Hematopoietic multipotent progenitor cell (in vitro differentiated cells): ENCODE measurements around the gene SLC51A. TPM values are rescaled to one million over a fixed set of nuclear protein-coding genes. Genes with fewer than 3 reads are reported as not detected.
"Not testable (repeated sequence)": the region's sequence is repeated elsewhere in the genome, so short reads cannot be mapped to it uniquely, and the experiment has no call there.

Experiments used
- DNase-seq, 3 donors: peaks; one replicate each; pipeline ENCODE4 v3.0.0-alpha.2; 2011 to 2015; ENCODE audit warnings: low read depth in 2 of 3, low spot score in 2 of 3
- total RNA-seq: library from RNA; depleted of rRNA; stranded (reverse); fragments of >200 nt; gene quantifications from one replicate; pipeline ENCODE4 v1.2.3, GENCODE V29; 2012

The SLC51A gene
- total RNA-seq, 1 donor, result not detected

DNA sequence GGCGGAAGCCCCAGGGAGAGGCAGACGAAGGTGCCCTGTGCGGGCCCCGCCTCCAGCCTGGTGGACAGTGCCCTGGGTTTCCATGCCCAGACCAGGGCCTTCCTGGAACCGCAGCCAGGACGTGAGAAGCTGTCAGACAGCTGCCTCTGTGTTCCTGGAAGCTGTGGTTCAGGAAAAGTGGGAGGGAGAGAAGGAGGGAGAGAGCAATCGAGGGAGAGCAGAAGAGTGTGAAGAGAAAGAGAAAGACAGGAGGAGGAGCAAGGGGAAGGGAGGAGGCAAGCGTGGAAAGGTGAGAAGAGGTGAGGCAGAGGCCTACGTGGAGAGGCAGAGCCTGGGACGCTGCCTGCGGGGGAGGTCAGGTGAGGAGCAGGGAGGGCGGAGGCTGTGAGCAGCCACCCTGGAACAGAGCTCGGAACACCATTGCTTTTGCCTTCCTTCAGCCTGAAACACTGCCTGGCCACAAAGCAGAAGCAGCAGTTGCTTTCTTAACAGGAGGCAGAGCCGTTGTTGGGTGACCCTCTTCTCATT lies 23.7 kb upstream of the SLC51A start:
- peak in 2 of 3 donors; percentile 23 to 38 for DNase-seq

DNA sequence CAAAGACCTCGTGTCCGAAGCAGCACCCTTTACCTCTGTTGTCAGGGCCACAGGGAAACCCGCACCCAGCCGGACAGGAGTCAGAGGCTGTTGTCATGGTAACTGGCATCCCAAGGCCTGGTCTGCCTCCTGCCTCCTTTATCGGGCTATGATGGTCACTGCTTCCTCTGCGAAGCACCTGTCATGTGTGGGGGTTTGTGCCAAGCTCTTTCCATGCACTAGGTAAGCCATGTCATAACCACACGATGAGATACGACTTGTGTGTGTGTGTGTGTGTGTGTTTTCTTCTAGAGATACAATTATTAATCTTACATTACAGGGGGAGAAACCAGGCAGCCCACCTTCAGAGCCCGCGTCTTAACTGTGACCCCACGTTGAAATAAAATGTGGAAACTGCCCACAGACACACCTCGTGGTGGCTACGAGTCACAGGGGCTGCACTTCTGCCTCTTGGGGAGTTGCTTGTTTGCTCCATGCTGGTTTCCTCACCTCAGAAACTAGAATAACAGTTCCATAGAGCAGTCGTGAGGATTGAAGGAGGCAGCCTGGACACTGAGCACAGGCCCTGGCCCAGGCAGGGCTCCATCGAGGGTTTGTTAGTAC lies 23.1 kb upstream of the SLC51A start:
- DNase-seq, result peak in 1 of 3 donors; percentile 16

DNA sequence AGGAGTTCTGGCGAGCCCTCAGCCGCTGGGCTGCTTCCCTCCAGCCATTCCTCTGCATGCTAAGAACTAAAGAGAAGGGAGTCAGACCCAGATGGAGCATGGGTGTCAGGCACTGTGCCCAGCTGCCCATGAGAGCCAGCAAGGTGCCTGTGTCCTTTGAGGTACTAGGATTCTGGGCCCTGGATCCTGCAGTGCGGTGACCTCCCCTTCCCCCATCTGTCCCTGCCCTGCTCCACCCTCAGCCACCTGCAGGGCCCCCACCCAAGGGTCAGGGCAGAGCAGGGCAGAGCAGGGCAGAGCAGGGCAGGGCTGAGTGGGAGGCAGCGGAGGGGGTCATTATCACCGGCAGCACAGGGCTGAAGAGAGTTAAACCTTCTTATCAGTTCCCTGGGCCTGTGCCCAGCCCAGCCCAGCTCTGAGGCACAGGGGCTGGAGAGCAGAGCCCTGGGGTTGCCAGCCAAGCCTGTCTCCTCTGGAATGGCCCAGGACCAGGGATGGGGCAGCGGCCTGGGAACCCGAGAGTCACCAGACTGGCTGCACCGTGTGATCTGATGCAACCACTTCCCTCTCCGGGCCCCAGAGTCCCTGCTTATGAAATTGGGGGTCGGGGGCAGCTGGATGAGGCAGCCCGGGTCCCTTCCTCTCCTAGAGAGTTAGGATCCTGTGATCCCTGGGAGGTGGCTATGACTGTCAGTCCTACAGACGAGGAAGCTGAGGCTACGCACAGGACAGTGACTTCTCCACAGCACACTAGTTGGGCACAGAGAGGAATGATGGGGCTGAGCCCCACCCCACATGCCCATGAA lies 22.4 kb upstream of the SLC51A start:
- peak in 2 of 3 donors; percentile 29 to 36 for DNase-seq

DNA sequence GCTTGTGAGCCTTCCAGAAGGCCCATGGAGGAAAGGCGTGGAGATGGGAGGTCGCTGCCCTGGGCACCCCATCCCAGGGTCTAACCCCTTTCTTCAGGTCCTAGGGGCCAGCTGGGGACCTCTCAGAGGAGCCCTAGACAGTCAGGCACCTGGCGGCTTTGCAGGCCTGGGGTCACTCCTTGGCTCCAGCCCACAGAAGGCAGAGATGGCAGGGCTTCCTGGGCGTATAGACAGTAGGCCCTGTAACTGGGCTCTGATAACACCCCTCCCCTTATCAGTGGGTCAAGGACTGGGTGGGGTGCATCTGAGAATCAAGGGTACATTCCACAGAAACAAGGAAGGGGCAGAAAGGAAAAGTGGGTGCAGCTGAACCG lies 21.8 kb upstream of the SLC51A start:
- no peak for DNase-seq

DNA sequence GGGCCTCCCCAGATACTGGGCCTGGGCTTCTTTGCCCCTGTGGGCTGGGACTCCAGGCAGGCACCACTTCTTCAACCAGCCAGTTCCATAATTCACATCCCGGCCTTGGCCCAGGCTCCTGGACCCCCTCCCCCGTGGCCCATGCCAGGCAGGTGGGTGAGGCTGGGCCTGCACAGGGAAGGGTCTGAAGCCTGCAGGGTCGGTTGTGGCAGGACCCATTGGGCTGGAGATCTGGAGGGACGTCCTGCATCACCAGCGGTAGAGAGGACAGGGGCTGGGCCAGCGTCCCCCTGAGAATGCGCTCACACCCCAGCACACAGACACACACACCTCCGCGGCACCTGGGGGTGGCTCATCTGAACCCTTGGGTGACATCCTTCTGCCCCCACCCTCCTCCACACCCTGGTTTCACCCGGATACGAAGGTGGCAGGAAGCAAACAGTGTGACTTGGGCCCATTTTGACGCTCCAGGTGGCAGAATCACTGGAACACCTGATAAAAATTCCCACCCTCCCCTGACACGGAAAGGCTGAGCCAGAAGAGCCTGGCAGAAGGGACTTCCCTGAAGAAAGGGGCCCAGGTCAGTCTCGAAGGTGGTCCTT lies 20.6 kb upstream of the SLC51A start:
- DNase-seq, result no peak

DNA sequence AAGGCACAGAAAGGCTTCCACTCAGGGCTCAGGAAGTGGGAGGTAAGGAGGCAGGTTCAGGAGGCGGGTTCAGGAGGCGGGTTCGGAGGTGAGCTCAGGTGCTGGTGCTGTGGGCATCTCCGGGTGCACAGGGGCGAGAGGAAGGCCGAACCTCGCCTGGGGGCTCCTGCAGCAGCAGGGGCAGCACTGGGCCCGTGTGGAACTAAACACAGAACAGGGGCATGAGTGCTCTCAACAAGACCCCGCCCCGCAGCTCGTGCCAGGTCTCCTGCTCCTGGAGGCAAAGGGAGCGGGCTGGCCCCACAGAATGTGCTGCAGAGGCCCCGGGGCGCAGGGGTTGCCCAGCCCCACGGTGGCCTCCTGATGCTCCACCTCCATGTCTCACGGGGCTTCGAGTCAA lies 18.8 kb upstream of the SLC51A start:
- no peak for DNase-seq

DNA sequence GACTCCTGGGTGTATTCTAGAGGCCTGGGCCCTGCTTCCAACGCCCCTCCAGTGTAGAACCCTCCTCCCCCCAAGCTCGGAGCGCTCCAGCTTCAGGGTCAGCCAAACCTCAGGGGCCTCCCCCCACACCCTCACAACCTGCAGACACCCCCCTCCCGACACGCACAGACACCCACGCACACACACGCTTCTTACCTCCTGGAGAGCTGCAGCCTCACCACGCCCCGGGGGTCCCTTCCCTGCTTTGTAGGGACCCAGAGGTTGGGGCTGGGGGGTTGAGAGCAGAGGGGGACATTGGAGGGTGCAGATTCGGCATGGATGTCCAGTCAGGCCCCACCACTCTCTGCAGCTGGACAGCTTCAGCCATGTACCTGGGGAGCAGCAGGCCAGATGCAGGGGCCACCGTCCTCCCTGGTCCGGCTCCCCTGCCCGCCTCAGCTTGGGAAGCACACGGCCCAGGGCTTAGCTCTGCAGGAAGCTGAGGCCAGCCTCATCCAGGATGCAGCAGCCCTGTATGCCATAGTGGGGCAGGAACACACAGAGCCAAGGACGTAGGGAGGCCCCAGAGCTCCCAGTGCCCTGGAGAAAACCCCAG lies 18.2 kb upstream of the SLC51A start:
- no peak for DNase-seq

DNA sequence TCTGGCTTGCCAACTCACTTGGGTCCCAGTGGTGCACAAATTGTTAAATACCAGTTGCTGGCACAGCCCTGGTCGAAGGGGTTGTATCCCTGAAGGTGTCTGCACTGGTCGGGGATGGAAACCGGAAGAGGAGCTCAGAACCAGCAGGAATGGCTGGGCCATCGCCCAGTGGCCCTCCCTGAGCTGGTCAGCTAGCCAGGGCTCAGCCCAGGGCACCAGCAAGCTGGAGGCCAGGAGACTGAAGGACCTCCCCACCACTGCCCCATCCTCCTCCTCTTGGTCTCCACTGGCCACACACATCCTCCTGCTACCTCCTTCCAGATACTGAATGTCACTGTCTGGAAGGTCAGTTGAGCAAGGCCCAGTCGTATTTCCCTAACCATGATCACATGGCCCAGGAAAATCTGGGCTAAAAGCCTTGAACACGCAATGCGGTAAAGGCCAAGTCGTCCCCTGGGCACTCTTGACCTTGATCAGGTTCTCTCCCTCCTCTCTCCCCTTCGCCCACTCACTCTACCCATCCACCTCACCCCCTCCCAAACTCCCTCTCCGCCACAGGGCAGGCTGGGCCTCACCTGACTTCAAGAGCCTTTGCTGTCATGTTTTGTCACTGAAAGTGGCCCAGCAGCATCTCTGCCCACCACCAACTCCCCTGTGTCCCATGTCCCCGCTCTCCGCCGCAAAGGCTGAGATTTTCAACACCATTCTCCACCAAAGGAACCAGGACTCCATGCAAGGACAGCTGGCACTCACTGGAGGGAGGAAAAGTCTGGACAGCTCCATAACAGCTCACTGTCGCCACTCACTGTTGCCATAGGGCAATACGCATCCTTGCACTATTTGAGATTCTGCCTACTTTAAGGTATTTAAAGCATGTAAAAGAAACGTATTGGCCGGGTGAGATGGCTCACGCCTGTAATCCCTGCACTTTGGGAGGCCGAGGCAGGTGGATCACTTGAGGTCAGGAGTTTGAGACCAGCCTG lies 17.3 kb upstream of the SLC51A start:
- no peak for DNase-seq

DNA sequence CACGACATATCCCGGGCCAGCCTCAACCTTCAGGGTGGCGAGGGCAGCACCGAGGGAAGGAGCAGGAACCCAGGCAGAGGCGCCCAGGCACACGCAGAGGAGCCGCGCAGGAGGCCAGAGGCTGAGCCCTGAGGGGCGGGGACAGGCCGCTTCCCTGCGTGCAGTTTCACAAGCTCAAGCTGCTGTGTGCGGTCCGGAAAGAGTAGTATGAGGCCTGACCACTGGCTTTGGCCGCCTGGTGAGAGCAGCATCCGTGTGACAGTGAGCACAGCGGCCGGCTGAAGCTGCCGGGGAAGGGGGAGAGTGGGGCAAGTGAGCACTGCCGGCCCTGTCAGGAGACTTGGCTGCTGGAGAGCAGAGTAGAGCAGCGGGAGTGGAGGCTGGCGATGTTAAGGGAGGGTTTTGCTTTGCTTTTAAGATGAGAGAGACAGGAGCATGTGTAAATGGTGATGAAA lies 13.8 kb upstream of the SLC51A start:
- no peak for DNase-seq

DNA sequence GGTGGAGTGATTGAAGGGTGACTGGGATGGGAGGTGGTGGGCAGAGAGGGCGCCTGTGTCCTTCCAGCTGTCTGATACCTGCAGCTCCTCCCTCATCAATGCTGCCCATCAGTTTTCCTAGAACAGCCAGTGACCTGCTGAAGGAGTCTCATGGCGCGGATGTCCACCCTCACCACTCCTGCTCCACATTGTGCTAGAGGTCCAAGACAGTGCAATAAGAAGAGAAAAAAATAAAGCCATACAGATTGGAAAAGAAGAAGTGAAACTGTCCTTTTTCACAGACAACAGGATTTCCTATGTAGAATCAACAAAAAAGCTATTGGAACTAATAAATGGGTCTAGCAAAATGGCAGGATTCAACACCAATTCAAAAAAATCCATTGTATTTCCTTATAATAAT lies 12.5 kb upstream of the SLC51A start:
- no peak for DNase-seq

DNA sequence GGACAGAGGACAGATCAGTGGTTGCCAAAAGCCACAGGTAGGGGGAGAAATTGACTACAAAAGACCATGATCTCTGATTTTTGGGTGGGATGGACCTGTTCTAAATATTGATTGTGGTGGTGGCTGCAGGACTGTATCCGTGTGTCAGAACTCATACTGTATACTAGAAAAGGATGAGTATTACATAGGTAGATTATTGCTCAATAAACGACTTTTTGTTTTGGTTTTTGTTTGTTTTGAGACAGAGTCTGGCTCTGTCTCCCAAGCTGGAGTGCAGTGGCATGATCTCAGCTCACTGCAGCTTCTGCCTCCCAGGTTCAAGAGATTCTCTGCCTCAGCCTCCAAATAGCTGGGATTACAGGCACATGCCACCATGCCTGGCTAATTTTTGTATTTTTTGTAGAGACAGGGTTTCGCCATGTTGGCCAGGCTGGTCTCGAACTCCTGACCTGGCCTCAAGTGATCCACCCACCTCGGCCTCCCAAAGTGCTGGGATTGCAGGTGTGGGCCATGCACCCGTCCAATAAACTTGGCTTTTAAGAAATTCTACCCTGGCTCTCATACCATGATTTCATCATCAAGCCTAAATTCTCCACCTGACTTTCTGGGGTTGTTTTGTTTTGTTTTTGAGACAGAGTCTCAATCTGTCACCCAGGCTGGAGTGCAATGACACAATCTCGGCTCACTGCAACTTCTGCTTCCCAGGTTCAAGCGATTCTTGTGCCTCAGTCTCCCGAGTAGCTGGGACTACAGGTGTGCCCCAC lies 10.7 kb upstream of the SLC51A start:
- DNase-seq, result not testable (repeated sequence)

DNA sequence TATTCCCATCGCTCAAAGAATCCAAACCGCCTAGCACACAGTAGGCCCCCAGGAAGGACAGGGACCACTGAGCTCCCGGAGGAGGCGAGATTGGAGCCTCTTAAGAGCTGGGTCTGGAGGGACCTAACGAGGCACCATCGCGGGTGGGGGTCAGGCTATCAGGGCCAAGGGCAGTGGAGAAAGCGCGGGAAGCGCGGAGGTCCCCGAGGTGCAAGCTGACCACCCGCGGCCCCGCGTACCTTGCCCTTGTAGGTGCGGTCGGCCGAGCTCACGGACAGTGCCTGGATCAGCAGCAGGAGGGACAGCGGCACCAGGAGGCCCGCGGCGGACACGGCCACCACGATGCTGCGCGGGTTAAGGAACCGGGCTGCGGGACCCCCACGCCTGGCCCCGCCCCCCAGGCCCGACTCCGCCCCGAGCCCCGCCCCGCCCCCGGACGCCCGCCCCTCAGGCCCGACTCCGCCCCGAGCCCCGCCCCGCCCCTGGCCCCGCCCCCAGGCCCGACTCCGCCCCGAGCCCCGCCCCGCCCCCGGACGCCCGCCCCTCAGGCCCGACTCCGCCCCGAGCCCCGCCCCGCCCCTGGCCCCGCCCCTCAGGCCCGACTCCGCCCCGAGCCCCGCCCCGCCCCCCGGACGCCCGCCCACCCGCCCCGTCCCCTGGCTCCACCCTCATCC lies 9.0 kb upstream of the SLC51A start:
- DNase-seq, result peak in 1 of 3 donors; percentile 41

DNA sequence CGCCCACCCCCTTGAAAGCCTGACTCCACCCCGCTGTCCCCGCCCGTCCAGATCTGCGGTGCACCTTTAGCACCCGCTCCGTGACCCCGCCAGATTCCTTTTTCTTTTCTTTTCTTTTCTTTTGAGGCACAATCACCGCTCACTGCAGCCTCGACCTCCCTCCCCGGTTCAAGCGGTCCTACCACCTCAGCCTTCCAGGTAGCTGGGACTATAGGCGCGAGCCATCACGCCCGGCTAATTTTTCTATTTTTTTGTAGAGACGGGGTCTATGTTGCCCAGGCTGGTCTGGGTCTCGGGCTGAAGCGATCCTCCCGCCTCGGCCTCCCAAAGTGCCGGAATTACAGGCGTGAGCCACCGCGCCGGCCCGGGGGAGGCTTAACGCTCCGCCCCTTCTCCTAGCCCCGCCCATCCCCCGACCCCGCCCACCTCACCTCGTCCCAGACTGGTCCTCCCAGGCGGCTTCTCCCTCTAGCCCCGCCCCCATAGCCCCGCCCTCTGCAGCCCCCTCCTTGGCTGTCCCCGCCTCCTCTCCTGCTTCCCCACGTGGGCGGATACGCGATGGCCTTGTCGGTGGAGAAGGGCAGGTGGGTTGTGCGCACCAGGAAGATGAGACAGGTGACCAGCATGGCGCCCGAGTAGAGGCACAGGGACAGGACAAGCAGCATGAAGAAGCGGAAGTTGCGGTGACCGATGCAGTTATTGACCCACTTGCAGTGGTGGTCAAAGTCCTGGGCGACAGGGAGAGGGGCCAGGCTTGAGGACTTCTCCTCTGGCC lies 8.3 kb upstream of the SLC51A start:
- DNase-seq, result peak in 2 of 3 donors; percentile 61 to 64

DNA sequence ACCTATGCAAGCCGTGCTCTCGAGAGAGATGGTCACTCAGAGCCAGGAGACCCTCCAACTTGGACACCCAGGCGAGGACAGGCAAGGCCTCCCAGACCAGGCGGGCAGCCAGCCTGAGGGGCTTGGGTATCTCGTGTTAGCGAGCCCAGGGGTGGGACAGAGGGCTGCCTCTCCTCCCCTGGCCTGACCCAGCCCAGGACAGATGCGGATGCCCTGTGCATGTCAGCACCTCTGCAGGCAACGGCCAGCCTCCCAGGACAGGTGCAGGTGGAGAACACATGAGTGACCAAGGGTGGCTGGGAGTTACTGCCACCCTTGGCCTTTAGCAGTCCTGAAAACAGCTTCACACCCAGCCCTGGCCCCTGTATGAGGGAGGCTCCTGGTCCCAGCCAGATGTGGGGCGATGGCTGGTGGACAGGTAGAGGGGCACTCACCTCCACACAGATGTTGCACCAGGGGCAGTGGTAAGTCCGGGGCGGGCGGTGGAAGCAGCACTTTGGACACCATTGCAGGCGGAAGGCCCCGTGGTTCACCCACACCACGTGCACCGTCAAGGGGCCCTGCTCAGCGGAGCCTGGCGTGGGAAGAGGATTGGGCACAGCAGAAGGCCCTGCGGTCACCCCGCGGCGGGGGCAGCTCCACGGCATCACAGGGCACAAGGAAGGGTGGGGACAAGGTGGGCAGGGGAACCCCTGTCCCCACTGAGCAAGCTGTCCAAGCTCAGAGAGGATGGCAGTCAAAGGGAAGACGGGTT lies 7.2 kb upstream of the SLC51A start:
- no peak for DNase-seq

DNA sequence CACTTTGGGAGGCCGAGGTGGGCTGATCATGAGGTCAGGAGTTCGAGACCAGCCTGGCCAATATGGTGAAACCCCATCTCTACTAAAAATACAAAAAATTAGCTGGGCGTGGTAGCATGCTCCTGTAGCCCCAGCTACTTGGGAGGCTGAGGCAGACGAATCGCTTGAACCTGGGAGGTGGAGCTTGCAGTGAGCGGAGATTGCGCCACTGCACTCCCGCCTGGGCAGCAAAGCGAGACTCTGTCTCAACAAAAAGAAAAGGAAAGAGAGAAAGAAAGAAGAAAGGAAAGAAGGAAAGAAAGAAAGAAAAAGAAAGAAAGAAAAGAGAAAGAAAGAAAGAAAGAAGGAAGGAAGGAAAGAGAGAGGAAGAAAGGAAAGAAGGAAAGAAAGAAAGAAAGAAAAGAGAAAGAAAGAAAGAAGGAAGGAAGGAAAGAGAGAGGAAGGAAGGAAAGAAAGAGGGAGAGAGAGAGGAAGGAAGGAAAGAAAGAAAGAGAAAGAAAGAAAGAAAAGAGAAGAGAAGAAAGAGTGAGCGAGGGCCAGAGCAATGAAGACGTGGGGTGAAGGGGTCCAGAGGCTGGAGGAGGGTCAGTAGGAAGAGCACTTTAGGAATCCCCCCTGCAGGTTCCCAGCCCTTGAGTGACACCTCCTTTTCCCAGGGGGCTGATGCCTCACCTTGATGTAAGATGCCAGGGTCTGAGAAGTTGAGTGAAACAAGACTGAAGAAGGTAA lies 6.2 kb upstream of the SLC51A start:
- not testable (repeated sequence) for DNase-seq

DNA sequence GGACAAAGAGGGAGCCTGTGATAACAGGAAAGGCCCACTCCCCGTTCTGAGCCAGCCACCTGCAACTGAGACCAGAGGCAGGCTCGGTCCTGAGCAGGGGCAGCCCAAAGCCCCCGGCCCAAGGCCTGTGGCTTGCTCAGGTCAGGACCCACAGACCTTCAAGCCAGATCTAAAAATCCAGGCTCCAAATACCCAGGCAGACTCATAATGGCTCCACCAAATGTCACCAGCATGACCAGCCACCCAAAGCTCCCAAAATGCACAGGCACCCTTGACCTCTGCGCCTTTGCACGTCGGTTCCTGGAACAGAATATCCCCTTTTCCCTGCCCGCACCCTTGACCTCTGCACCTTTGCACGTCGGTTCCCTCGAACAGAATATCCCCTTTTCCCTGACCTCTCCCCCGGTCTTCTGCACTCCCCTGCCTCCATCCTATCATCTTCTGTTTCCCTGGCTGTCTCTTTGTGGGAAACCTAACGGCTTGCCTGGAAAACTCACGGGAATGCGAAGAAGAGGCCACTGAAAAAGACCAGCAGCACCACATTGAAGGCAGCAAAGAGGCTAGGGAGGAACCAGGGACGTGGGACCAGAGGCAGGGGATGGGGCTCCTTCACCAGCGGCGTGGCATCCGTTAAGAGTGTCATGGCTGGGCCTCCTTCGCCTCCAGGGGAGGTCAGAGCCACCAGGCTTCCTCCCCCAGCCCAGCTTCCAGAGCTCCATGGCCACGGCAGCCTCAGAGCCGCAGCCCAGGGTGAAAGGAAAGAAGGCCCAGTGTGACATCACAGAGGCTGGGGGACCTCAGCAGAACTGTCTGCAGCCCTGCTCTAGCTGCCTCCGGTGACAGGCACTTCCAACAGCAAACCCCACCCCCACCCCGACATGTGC lies 5.4 kb upstream of the SLC51A start, which contains the start of gene ZDHHC19:
ZDHHC19 (minus strand) TSS at position 728 of the 884 bp plus-strand sequence; CDS start at position 643, 85 bp downstream.
- no peak for DNase-seq
